Activated effector memory CD4-positive, alpha-beta T cell treated with Interleukin-2 at 50 U/mL for 16 hours (primary cell): ENCODE measurements around the gene FBRSL1.
"Not testable (repeated sequence)": the region's sequence is repeated elsewhere in the genome, so short reads cannot be mapped to it uniquely, and the experiment has no call there.

ENCODE experiments used
- DNase-seq: peaks from one replicate; pipeline ENCODE4 v3.0.0-alpha.2; 2020

FBRSL1 gene

DNA sequence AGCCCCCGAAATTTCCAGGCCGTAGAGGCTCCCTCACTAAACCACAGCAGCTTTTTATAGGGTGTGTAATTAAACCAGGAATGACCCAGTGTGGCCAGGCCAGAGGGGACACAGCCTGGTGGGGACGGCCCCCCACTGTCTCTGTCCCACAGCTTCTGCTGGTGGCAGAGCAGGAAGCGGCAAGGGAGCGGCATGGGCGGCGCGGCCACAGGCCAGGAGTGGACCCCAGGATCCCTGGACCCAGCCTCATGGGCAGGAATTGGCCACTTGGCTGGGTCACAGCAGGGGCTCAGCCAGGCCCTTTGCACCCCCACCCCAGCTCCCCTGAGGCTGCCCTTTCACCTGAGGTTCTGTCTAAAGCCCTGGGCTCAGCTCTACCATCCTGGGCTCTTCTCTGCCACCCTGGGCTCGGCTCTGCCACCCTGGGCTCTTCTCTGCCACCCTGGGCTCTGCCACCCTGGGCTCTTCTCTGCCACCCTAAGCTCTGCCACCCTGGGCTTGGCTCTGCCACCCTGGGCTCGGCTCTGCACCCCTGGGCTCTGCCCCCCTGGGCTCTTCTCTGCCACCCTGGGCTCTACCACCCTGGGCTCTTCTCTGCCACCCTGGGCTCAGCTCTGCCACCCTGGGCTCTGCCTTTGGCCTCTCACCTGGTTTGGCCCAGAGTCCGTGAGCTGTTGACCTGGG is 39.3 kb downstream of the FBRSL1 start:
- DNase-seq: no peak

DNA sequence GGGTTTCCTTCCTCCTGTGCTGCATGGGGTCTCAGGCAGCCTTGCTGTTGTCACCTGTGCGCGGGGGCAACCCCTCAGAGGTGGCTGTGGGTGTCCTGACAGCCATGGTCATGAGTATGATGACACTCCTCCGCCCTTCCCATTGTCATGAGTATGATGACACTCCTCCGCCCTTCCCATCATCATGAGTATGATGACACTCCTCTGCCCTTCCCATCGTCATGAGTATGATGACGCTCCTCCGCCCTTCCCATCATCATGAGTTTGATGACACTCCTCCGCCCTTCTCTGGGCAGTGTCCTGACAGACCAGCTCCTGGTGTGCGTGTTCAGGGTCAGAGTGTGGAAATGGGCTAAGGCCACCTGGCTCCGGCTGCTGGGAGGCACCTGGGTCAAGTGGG is 40.0 kb downstream of the FBRSL1 start:
- no peak for DNase-seq

GRCh38 chr12:132530447-132530846 is 40.5 kb downstream of the FBRSL1 start:
- DNase-seq: no peak

DNA sequence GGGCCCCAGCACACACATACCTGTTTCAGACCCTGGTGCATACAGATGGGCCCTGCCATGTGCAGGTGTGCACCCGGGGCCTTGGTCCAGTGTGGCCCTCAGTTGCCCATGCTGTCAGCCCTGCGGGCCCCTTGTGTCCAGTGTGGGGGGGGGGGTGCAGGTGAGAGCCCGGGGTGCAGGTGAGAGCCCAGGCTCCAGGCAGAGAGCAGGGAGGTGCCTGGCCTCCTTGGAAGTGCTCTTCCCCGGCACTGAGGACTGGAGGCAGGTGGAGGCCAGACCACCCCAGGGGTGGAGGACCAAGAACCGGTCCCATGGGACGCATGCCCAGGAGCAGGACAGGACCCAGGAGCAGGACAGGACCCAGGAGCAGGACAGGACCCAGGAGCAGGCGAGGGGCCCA is 40.9 kb downstream of the FBRSL1 start:
- DNase-seq: no peak

DNA sequence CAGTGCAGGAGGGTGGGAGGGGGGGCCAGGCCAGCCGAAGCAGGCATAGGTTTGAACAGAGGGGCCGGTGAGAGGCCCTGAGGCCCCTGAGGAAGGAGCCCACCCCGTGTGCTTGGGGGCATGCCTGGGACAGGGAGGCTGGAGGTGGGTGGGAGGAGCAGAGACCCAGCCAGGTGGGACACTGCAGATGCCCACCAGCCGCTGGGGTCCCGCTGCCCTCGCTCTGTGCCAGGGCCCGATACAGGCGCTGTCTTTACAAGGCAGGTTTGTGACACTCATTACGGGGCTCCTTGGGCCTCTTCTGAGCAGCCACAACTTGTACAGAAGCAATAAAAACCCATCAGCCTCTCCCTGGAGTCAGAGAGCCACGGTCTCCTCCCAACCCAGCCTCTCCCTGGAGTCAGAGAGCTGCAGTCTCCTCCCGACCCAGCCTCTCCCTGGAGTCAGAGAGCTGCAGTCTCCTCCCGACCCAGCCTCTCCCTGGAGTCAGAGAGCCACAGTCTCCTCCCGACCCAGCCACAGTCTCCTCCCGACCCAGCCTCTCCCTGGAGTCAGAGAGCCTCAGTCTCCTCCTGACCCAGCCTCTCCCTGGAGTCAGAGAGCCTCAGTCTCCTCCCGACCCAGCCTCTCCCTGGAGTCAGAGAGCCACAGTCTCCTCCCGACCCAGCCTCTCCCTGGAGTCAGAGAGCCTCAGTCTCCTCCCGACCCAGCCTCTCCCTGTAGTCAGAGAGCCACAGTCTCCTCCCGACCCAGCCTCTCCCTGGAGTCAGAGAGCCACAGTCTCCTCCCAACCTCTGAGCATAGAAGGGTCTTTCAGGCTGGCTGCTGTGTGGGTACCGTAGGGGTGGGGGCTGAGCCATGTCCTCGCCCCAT is 43.0 kb downstream of the FBRSL1 start:
- not testable (repeated sequence) for DNase-seq

- no peak for DNase-seq
These were observed 43.6 kb downstream of the FBRSL1 start for GRCh38 chr12:132533584-132533958.

DNA sequence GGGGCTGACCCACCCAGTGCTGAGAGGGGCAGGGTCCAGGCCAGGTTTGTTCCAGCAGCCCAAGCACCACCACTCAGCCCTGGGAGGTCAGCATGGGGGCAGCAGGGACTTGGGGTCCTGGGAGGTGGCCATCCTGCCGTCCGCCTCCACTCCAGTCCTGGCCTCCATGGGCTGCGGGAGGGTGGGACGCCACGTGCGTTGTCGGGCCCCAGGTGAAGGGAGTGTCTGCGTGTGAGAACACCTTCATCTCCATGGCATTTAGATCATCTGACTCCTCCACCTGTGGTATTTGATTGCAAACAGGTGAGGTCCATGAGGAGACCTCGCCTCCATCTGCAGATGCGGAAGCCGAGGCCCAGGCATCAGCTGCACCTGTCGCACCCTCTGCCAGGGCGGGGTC is 44.1 kb downstream of the FBRSL1 start:
- DNase-seq: no peak

GRCh38 chr12:132535019-132535418 is 45.1 kb downstream of the FBRSL1 start:
- no peak for DNase-seq

DNA sequence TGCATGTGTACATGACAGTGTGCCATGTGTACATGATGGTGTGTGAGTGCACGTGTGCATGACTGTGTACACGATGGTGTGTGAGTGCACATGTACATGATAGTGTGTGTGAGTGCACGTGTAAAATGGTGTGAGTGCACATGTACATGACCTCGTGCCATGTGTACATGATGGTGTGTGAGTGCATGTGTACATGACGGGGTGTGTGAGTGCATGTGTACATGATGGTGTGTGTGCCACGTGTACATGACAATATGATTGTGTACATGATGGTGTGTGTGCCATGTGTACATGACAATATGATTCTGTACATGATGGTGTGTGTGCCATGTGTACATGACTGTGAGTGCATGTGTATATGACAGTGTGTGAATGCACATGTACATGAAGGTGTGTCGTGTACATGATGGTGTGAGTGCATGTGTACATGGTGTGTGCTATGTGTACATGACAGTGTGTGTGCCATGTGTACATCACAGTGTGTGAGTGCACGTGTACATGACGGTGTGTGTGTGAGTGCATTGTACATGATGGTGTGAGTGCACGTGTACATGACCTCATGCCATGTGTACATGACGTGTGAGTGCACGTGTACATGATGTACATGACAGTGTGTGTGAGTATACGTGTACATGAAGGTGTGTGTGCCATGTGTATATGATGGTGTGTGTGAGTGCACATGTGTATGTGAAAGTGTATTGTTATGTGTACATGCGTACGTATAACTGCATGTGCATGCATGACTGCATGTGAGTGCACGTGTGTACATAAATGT is 46.3 kb downstream of the FBRSL1 start:
- no peak for DNase-seq

DNA sequence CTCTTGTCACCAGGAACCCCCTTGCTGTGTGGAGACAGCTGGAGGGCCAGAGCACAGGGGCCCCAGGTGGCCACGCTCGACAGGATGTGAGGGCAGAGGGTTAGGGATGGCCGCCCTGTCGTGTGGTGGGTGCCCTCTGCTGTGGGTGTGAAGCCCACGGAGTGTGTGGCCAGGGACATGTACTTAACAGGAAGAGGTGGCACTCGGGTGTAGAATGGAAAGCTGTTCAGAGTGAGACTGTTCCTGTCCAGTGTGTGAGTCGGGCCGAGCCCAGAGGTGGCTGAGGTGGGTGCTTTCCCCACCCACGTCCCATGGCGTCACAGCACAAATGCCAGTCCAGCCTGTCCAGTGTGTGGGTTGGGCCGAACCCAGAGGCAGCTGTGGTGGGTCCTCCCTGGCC is 47.1 kb downstream of the FBRSL1 start:
- DNase-seq: no peak

GRCh38 chr12:132537836-132538662 is 48.1 kb downstream of the FBRSL1 start:
- no peak for DNase-seq

GRCh38 chr12:132538663-132538990 is 48.7 kb downstream of the FBRSL1 start:
- no peak for DNase-seq

GRCh38 chr12:132539016-132539773 is 49.2 kb downstream of the FBRSL1 start:
- DNase-seq: no peak

GRCh38 chr12:132540436-132540835 is 50.5 kb downstream of the FBRSL1 start:
- no peak for DNase-seq

- no peak for DNase-seq
These were observed 51.2 kb downstream of the FBRSL1 start for GRCh38 chr12:132541200-132541599.

GRCh38 chr12:132541996-132542395 is 52.0 kb downstream of the FBRSL1 start:
- DNase-seq: no peak

GRCh38 chr12:132542661-132543060 is 52.7 kb downstream of the FBRSL1 start:
- DNase-seq: no peak

GRCh38 chr12:132543298-132544079 is 53.5 kb downstream of the FBRSL1 start:
- DNase-seq: no peak

- no peak for DNase-seq
These were observed 54.1 kb downstream of the FBRSL1 start for GRCh38 chr12:132544080-132544397.

DNA sequence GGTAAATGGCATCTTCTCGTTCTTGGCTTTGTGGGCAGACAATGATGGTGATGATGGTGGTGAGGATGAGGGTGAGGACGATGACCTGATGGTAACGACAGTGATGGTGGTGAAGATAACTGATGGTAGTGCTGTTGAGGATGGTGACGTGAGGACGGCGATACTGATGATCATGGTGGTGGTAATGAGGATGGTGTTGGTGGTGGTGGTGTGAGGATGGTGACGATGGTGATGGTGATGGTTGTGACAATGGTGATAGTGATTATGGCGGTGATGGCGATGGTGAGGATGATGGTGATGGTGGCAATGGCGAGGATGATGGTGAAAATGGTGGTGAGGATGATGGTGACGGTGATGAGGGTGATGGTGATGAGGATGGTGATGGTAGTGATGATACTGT is 54.5 kb downstream of the FBRSL1 start:
- DNase-seq: no peak

- no peak for DNase-seq
These were observed 55.4 kb downstream of the FBRSL1 start for GRCh38 chr12:132545164-132545953.
